ENCODE data around the gene AGPAT2.

The AGPAT2 gene

GRCh38 chr9:136685790-136686533 is 1.3 kb downstream of the AGPAT2 start:
- no peaks in the 10 kb centered on the region for H3K36me3 Mint-ChIP-seq (ENCODE audit: low read depth)
- H3K27me3 Mint-ChIP-seq (ENCODE audit: low read depth, poor library complexity): peaks cover 51% of the 10 kb centered on the region
- H3K4me1 Mint-ChIP-seq: peaks cover 14% of the 10 kb centered on the region
- peak; percentile 29 for DNase-seq
- TF ChIP-seq CTCF (IDR thresholded peaks at IDR 0.05): no peak
- H3K9me3 Mint-ChIP-seq: no peaks in the 10 kb centered on the region
- H3K4me3 Mint-ChIP-seq: peak overlapping the region; percentile 82
- H3K27ac Mint-ChIP-seq: no peak overlapping the region

DNA sequence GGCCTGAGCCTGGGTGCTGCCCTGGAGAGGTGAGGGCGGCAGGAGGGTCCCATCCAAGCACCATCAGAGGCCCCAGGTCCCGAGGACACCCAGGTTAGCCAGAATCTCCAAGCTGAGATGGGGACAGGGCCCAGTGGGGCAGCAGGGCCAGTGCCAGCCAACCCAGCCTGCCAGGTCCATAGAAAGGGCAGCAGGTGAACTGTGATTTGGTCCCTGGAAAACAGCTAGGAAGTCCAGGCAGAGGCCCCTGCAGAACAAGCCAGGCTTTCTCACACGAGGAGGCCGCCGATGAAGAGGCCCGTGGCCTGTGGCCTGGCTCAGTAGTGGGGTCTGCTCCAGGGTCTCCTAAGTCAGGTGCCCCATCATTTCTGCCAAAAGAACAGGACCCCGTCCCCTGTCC is 2.0 kb downstream of the AGPAT2 start:
- peaks cover 48% of the 10 kb centered on the region for H3K27me3 Mint-ChIP-seq (ENCODE audit: low read depth, poor library complexity)
- no peak overlapping the region for H3K4me3 Mint-ChIP-seq
- H3K27ac Mint-ChIP-seq: no peak overlapping the region
- peak; percentile 3 for DNase-seq
- H3K4me1 Mint-ChIP-seq: peaks cover 12% of the 10 kb centered on the region
- H3K36me3 Mint-ChIP-seq (ENCODE audit: low read depth): no peaks in the 10 kb centered on the region
- no peak for TF ChIP-seq CTCF (IDR thresholded peaks at IDR 0.05)
- H3K9me3 Mint-ChIP-seq: no peaks in the 10 kb centered on the region

DNA sequence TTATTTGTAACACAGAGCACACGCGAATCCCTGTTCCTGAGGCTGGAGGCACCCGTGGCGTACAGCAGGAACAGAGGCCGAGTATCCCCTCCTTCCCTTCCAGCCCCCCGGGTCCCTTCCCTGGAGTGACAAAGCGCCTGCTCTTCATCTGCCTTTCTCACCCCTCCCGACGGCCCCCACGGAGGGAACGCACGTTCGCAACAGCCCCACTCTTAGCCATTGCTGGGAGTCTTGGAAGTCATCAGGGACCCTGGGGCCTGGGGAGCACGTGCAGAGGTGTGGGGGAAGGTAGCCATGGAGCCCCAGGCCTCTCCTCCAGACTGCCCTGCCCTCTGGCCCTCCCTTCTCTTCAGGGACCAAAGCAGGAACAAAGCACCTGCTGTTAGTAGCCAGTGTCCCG is 2.5 kb downstream of the AGPAT2 start:
- Mint-ChIP-seq H3K27ac (no peak overlapping the region), H3K4me3 (no peak overlapping the region), H3K9me3 (no peaks in the 10 kb centered on the region), H3K27me3 (ENCODE audit: low read depth, poor library complexity) (peaks cover 46% of the 10 kb centered on the region), H3K36me3 (ENCODE audit: low read depth) (no peaks in the 10 kb centered on the region), H3K4me1 (peaks cover 14% of the 10 kb centered on the region)
- no peak for TF ChIP-seq CTCF (IDR thresholded peaks at IDR 0.05)
- no peak for DNase-seq

GRCh38 chr9:136684339-136684738 is 2.9 kb downstream of the AGPAT2 start:
- Mint-ChIP-seq H3K36me3 (ENCODE audit: low read depth) (no peaks in the 10 kb centered on the region), H3K27me3 (ENCODE audit: low read depth, poor library complexity) (peaks cover 41% of the 10 kb centered on the region), H3K4me3 (no peak overlapping the region), H3K4me1 (peaks cover 19% of the 10 kb centered on the region), H3K27ac (no peak overlapping the region), H3K9me3 (no peaks in the 10 kb centered on the region)
- TF ChIP-seq CTCF (IDR thresholded peaks at IDR 0.05): no peak
- no peak for DNase-seq

DNA sequence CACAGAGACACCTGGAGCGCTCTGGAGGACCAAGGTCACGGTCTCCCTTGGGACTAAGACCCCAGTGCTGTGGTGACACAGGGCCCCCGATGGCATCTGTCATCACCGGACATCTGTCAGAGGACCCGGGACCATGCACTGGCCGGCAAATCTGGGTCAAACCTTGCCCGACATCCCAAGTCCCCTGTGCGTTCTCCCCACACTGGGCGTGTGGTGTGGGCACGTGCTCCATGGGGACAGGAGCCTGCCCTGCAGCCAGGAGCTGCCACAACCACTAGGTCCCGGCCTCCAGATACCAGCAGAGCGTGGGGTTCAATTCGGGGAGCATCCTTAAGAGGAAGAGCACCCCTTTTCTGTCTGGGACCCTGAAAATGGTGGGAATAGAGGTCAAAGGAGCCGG is 3.5 kb downstream of the AGPAT2 start:
- Mint-ChIP-seq H3K27ac (no peak overlapping the region), H3K4me1 (peaks cover 25% of the 10 kb centered on the region), H3K36me3 (ENCODE audit: low read depth) (no peaks in the 10 kb centered on the region), H3K9me3 (no peaks in the 10 kb centered on the region), H3K4me3 (no peak overlapping the region), H3K27me3 (ENCODE audit: low read depth, poor library complexity) (peaks cover 36% of the 10 kb centered on the region)
- TF ChIP-seq CTCF (IDR thresholded peaks at IDR 0.05): no peak
- DNase-seq: peak; percentile 13

DNA sequence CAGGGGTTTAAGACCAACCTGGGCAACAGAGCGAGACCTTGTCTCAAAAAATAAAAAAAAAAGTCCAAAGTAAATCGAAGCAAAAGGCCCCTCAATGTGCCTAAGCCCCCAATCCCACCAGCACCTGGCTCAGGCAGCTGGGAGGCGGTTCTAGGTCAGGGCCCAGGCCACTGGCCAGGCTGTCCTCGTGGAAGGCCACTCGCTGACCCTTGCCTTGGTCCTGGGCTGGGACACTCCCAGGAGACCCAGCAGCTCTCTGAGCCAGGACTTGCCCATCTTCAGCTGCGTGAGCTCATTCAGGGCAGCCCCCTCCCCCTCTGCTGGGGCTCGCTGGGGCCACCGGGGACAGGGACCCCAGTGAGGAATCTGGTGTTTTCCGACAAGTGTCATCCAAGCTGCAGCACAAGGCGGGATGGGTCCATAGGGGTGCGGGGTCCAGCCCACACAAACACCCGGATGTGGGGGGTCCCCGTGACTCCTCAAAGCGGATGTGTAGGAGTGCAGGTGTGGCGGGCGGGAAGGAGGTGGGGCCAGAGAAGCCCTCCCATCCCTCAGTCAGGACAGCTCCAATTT is 4.0 kb downstream of the AGPAT2 start:
- H3K27me3 Mint-ChIP-seq (ENCODE audit: low read depth, poor library complexity): peaks cover 31% of the 10 kb centered on the region
- DNase-seq: no peak
- no peak overlapping the region for H3K4me3 Mint-ChIP-seq
- no peaks in the 10 kb centered on the region for H3K9me3 Mint-ChIP-seq
- H3K4me1 Mint-ChIP-seq: peaks cover 28% of the 10 kb centered on the region
- no peak overlapping the region for H3K27ac Mint-ChIP-seq
- no peak for TF ChIP-seq CTCF (IDR thresholded peaks at IDR 0.05)
- no peaks in the 10 kb centered on the region for H3K36me3 Mint-ChIP-seq (ENCODE audit: low read depth)

Data from nephron progenitor cell (in vitro differentiated cells).